ENCODE measurements around the gene TUBG1. TPM values are rescaled to one million over a fixed set of nuclear protein-coding genes. Genes with fewer than 3 reads are reported as not detected.
"Not testable (repeated sequence)": the region's sequence is repeated elsewhere in the genome, so short reads cannot be mapped to it uniquely, and the experiment has no call there.

TUBG1 gene
- total RNA-seq, 1 experiment from 2014 or later = 133 TPM

GRCh38 chr17:42623271-42623670, 13.8 kb downstream of the TUBG1 start:
- CTCF ChIA-PET = interaction anchor here (0.5 to 1.6 kb wide), 8 partner anchors 38 to 1265 kb away, joined by 3 to 9 read pairs (median 4); partner anchors contain the start of gene PSMC3IP
- TF ChIP-seq, protein P1, sequence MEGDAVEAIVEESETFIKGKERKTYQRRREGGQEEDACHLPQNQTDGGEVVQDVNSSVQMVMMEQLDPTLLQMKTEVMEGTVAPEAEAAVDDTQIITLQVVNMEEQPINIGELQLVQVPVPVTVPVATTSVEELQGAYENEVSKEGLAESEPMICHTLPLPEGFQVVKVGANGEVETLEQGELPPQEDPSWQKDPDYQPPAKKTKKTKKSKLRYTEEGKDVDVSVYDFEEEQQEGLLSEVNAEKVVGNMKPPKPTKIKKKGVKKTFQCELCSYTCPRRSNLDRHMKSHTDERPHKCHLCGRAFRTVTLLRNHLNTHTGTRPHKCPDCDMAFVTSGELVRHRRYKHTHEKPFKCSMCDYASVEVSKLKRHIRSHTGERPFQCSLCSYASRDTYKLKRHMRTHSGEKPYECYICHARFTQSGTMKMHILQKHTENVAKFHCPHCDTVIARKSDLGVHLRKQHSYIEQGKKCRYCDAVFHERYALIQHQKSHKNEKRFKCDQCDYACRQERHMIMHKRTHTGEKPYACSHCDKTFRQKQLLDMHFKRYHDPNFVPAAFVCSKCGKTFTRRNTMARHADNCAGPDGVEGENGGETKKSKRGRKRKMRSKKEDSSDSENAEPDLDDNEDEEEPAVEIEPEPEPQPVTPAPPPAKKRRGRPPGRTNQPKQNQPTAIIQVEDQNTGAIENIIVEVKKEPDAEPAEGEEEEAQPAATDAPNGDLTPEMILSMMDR (IDR thresholded peaks at IDR 0.05; ENCODE audit: unreplicated experiment) = no peak
- peaks cover 4% of the 10 kb centered on the region for H3K36me3 Mint-ChIP-seq (ENCODE audit: insufficient read depth, unreplicated experiment)

DNA sequence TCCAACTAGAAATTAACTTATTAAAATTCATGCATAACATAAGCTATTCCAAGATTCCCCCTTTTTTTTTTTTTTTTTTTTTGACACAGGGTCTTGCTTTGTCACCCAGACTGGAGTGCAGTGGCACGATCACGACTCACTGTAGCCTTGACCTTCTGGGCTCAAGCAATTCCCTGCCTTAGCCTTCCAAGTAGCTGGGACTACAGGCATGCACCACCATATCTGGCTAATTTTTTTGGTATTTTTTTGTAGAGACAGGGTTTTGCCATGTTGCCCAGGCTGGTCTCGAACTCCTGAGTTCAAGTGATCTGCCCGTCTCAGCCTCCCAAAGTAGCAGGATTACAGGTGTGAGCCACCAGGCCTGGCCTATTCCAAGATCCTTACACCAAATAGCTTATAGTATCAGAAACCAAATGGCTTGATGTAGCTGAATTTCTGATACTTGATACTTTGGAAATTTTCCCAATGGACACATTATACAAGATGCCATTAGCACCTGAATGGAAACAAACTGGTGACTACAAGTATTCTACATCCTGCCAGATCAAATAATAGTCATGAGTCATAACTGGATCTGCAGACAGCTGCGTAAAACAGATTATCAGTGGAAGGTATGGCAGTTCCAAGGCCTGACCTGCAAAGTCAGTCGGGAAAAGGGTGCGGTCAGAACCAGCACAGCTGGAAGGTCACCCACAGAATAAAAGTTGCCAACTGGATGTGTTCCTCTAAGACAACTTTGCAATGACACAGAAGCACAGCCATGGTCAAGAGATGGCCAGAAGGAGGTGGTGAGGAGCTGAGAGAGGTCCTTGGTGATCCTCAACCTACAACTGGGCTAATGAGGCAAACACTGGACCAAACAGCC, 14.5 kb downstream of the TUBG1 start:
- Mint-ChIP-seq H3K9me3 (ENCODE audit: low read depth, unreplicated experiment) (no peaks in the 10 kb centered on the region), H3K4me3 (ENCODE audit: low read depth, unreplicated experiment) (no peak overlapping the region), H3K27ac (ENCODE audit: unreplicated experiment) (no peak overlapping the region), H3K36me3 (ENCODE audit: insufficient read depth, unreplicated experiment) (no peaks in the 10 kb centered on the region), H3K27me3 (ENCODE audit: unreplicated experiment) (no peaks in the 10 kb centered on the region), H3K4me1 (ENCODE audit: low read depth, unreplicated experiment) (peaks cover 15% of the 10 kb centered on the region)
- DNase-seq = peak; percentile 55
- CTCF ChIA-PET = interaction anchor here (0.5 to 1.6 kb wide), 10 partner anchors 37 to 1264 kb away, joined by 3 to 9 read pairs (median 4); partner anchors contain the start of gene PSMC3IP
- intact Hi-C loops (cut with micrococcal nuclease; ENCODE audit: unreplicated experiment) = no loop called here
- no TSS peak for BruUV-seq (replicated peaks)
- TF ChIP-seq, protein P1 (IDR thresholded peaks at IDR 0.05; ENCODE audit: unreplicated experiment) = no peak

More at GRCh38 chr17:42623271-42623670, 13.8 kb downstream of the TUBG1 start:
- no peak overlapping the region for H3K4me3 Mint-ChIP-seq (ENCODE audit: low read depth, unreplicated experiment)
- H3K27me3 Mint-ChIP-seq (ENCODE audit: unreplicated experiment) = no peaks in the 10 kb centered on the region
- no TSS peak for BruUV-seq (replicated peaks)
- no peak for DNase-seq
- H3K9me3 Mint-ChIP-seq (ENCODE audit: low read depth, unreplicated experiment) = no peaks in the 10 kb centered on the region
- no peak overlapping the region for H3K27ac Mint-ChIP-seq (ENCODE audit: unreplicated experiment)
- H3K4me1 Mint-ChIP-seq (ENCODE audit: low read depth, unreplicated experiment) = peaks cover 22% of the 10 kb centered on the region
- intact Hi-C loops (cut with micrococcal nuclease; ENCODE audit: unreplicated experiment) = no loop called here

- H3K4me1 Mint-ChIP-seq (ENCODE audit: low read depth, unreplicated experiment) = peaks cover 13% of the 10 kb centered on the region
- H3K27ac Mint-ChIP-seq (ENCODE audit: unreplicated experiment); H3K4me3 Mint-ChIP-seq (ENCODE audit: low read depth, unreplicated experiment); H3K27me3 Mint-ChIP-seq (ENCODE audit: unreplicated experiment); intact Hi-C loops (cut with micrococcal nuclease; ENCODE audit: unreplicated experiment); BruUV-seq (replicated peaks); DNase-seq; H3K9me3 Mint-ChIP-seq (ENCODE audit: low read depth, unreplicated experiment); H3K36me3 Mint-ChIP-seq (ENCODE audit: insufficient read depth, unreplicated experiment): not testable (repeated sequence)
- CTCF ChIA-PET = interaction anchor here (0.6 to 0.7 kb wide), 2 partner anchors 17 to 18 kb away, joined by 3 to 6 read pairs; partner anchors contain the start of genes RETREG3 and TUBG1
Observed at GRCh38 chr17:42627032-42627764, 17.7 kb downstream of the TUBG1 start.

DNA sequence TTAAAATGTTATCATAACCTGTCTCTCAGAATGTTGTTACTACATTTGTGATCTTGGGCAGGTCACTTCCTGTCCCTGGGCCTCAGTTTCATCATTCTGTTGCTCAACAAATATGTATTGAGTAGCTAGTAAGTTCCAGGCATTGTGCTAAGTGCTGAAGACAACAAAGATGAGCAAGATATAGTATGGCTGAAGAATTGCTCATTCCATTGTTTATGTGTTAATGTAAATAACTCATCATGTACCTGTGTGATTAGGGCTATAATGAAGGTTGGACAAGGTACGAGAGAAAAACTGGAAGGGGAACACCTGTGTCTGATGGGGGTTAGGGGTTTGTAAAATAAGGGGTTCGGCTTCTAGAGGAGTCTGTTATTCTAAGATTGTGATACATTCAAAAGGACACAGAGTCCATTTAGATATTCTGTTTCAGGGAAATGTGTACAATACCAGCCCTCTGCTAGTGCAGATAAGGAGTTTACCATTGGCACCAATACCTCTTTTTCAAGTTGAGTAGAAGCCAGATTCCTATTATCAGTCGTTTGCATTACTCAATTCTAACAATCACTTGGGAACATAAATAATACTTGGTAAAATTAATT, 20.0 kb downstream of the TUBG1 start:
- Mint-ChIP-seq H3K27me3 (ENCODE audit: unreplicated experiment) (no peaks in the 10 kb centered on the region), H3K4me1 (ENCODE audit: low read depth, unreplicated experiment) (peaks cover under 1% of the 10 kb centered on the region), H3K36me3 (ENCODE audit: insufficient read depth, unreplicated experiment) (no peaks in the 10 kb centered on the region), H3K9me3 (ENCODE audit: low read depth, unreplicated experiment) (no peaks in the 10 kb centered on the region), H3K4me3 (ENCODE audit: low read depth, unreplicated experiment) (no peak overlapping the region), H3K27ac (ENCODE audit: unreplicated experiment) (no peak overlapping the region)
- no TSS peak for BruUV-seq (replicated peaks)
- intact Hi-C loops (cut with micrococcal nuclease; ENCODE audit: unreplicated experiment) = no loop called here
- TF ChIP-seq, protein P1 (IDR thresholded peaks at IDR 0.05; ENCODE audit: unreplicated experiment) = no peak
- no peak for DNase-seq
- CTCF ChIA-PET = no interaction called here
